ENCODE results near the gene ALOX15B.

- no peak for TF ChIP-seq CTCF (IDR thresholded peaks at IDR 0.05; ENCODE audit: low read depth, low read length, missing input control)
- no peak for TF ChIP-seq HNF4A (conservative IDR thresholded peaks at IDR 0.05)
- no peak for TF ChIP-seq JUND (IDR thresholded peaks at IDR 0.05)
Measured at GRCh38 chr17:8005967-8006730, 32.7 kb upstream of the ALOX15B start.

Data from liver (tissue), 3 donors.